Mesenchymal stem cell (in vitro differentiated cells and primary cell): ENCODE measurements around the gene ZGPAT.

Source experiments
- DNase-seq: peaks from one replicate; pipeline ENCODE4 v3.0.0-alpha.2; 2013
- H2AFZ ChIP-seq: one replicate; pipeline ENCODE4 v1.6.1; 2013; ENCODE audit warnings: low read depth, mild to moderate bottlenecking, control low read depth, inconsistent platforms, low read length, moderate library complexity
- H2AK5ac ChIP-seq: 2 replicates; pipeline ENCODE4 v1.6.1; 2013; ENCODE audit warnings: low read length, moderate library complexity, mild to moderate bottlenecking, inconsistent platforms; ENCODE audit not compliant: severe bottlenecking
- H2BK120ac ChIP-seq: one replicate; pipeline ENCODE4 v1.6.1; 2013; ENCODE audit warnings: low read depth, mild to moderate bottlenecking, inconsistent platforms, low read length, moderate library complexity
- H2BK12ac ChIP-seq, 2 experiments: one replicate each; pipeline ENCODE4 v1.6.1; 2013; ENCODE audit warnings: inconsistent platforms in 2 of 2, low read length in 2 of 2, mild to moderate bottlenecking in 2 of 2, moderate library complexity in 2 of 2, control low read depth in 1 of 2
- H2BK15ac ChIP-seq: one replicate; pipeline ENCODE4 v1.6.1; 2013; ENCODE audit warnings: mild to moderate bottlenecking, low read depth, inconsistent platforms; ENCODE audit not compliant: poor library complexity, severe bottlenecking
- H2BK5ac ChIP-seq: 2 replicates; pipeline ENCODE4 v1.6.1; 2013; ENCODE audit warnings: low read depth, mild to moderate bottlenecking, low read length, control low read depth, inconsistent platforms; ENCODE audit not compliant: poor library complexity, severe bottlenecking
- H3K14ac ChIP-seq, 2 experiments: one replicate each; pipeline ENCODE4 v1.6.1; 2013; ENCODE audit warnings: inconsistent platforms in 2 of 2, low read length in 2 of 2, control low read depth in 1 of 2, mild to moderate bottlenecking in 1 of 2, moderate library complexity in 1 of 2
- H3K18ac ChIP-seq, 2 experiments: one replicate each; pipeline ENCODE4 v1.6.1; 2013; ENCODE audit warnings: inconsistent platforms in 2 of 2, low read length in 2 of 2, control low read depth in 1 of 2, low read depth in 1 of 2, mild to moderate bottlenecking in 1 of 2
- H3K23ac ChIP-seq, 2 experiments: one replicate each; pipeline ENCODE4 v1.6.1; 2013; ENCODE audit warnings: inconsistent platforms in 2 of 2, low read length in 2 of 2, mild to moderate bottlenecking in 2 of 2, moderate library complexity in 2 of 2, control low read depth in 1 of 2
- H3K27ac ChIP-seq: 2 replicates; pipeline ENCODE4 v1.5.1; 2013; ENCODE audit warnings: mild to moderate bottlenecking, moderate library complexity, low read length, control low read depth, inconsistent platforms; ENCODE audit not compliant: poor library complexity, severe bottlenecking
- H3K27me3 ChIP-seq, 2 experiments: 2 replicates each; pipeline versions ENCODE4 v1.6.1 to v1.7.0; 2013; ENCODE audit warnings: low read length in 2 of 2, mild to moderate bottlenecking in 2 of 2, moderate library complexity in 2 of 2, control low read depth in 1 of 2, inconsistent platforms in 1 of 2; ENCODE audit not compliant: control insufficient read depth in 1 of 2, insufficient read depth in 1 of 2
- H3K36me3 ChIP-seq, 2 experiments: 2 replicates each; pipeline versions ENCODE4 v1.6.1 to v1.7.0; 2013; ENCODE audit warnings: low read length in 2 of 2, control low read depth in 1 of 2, inconsistent platforms in 1 of 2, low read depth in 1 of 2, mild to moderate bottlenecking in 1 of 2; ENCODE audit not compliant: insufficient read depth in 2 of 2, control insufficient read depth in 1 of 2
- H3K4ac ChIP-seq, 2 experiments: one replicate each; pipeline ENCODE4 v1.6.1; 2013; ENCODE audit warnings: inconsistent platforms in 2 of 2, low read length in 2 of 2, mild to moderate bottlenecking in 2 of 2, moderate library complexity in 2 of 2, control low read depth in 1 of 2, low read depth in 1 of 2
- H3K4me1 ChIP-seq: 2 replicates; pipeline ENCODE4 v1.6.1; 2013; ENCODE audit warnings: low read depth, low read length, control low read depth; ENCODE audit not compliant: control insufficient read depth, insufficient read depth
- H3K4me2 ChIP-seq: 2 replicates; pipeline ENCODE4 v1.6.1; 2013; ENCODE audit warnings: low read length, mild to moderate bottlenecking, inconsistent platforms; ENCODE audit not compliant: poor library complexity, severe bottlenecking
- H3K4me3 ChIP-seq, 2 experiments: 2 replicates each; pipeline versions ENCODE4 v1.5.1 to v1.7.0; 2013; ENCODE audit warnings: low read length in 2 of 2, mild to moderate bottlenecking in 2 of 2, control low read depth in 1 of 2, low read depth in 1 of 2; ENCODE audit not compliant: insufficient read depth in 1 of 2
- H3K79me1 ChIP-seq: replicated peaks from 2 replicates; pipeline ENCODE4 v1.6.1; 2013; ENCODE audit warnings: mild to moderate bottlenecking, control low read depth, low read length, inconsistent platforms; ENCODE audit not compliant: poor library complexity, severe bottlenecking
- H3K9ac ChIP-seq: 2 replicates; pipeline ENCODE4 v1.7.0; 2013; ENCODE audit warnings: mild to moderate bottlenecking, low read length, moderate library complexity
- H3K9me3 ChIP-seq: 2 replicates; pipeline ENCODE4 v1.7.0; 2013; ENCODE audit warnings: mild to moderate bottlenecking, low read length; ENCODE audit not compliant: control insufficient read depth
- H4K8ac ChIP-seq: one replicate; pipeline ENCODE4 v1.6.1; 2013; ENCODE audit warnings: inconsistent platforms, mild to moderate bottlenecking, low read length, moderate library complexity
- H4K91ac ChIP-seq: one replicate; pipeline ENCODE4 v1.6.1; 2013; ENCODE audit warnings: mild to moderate bottlenecking, low read length, inconsistent platforms
- WGBS: methylation state at CpG from one replicate; pipeline ENCODE4 v1.1.7; 2013; ENCODE audit warnings: mixed read lengths; 5-methylcytosine and 5-hydroxymethylcytosine counted together

Gene ZGPAT

GRCh38 chr20:63696306-63696627 lies 11.6 kb upstream of the ZGPAT start:
- WGBS, result 45% methylated on average over 5 of the region's 6 CpGs
- H3K27ac ChIP-seq, result no peak overlapping the region

GRCh38 chr20:63696628-63697356 lies 11.0 kb upstream of the ZGPAT start, which contains the start of gene TNFRSF6B:
Gene TNFRSF6B, plus strand, starts transcription at chr20:63696652. Its CDS starts 116 bp downstream, at chr20:63696768.
- Histone ChIP-seq H3K4me1 (peaks cover 68% of the 10 kb centered on the region), H2BK12ac (peak within 1 kb of the TSS; percentile 75 to 80), H2BK15ac (no peak within 1 kb of the TSS), H3K14ac (peak within 1 kb of the TSS in 1 of 2 experiments; percentile 86), H3K18ac (peak within 1 kb of the TSS; percentile 88 to 93), H3K27me3 (no peaks in the 10 kb centered on the region), H3K4ac (peak within 1 kb of the TSS; percentile 63 to 93), H3K36me3 (peaks cover 9 to 64% of the 10 kb centered on the region in 2 experiments), H3K4me3 (peak within 1 kb of the TSS; percentile 59 to 64), H4K8ac (peak within 1 kb of the TSS; percentile 74), H3K27ac (peak within 1 kb of the TSS; percentile 6), H2AK5ac (peak within 1 kb of the TSS; percentile 21), H2AFZ (no peak within 1 kb of the TSS), H3K79me1 (peaks cover 19% of the 10 kb centered on the region), H2BK5ac (no peak within 1 kb of the TSS), H3K4me2 (peak within 1 kb of the TSS; percentile 48), H4K91ac (peak within 1 kb of the TSS; percentile 83), H2BK120ac (peak within 1 kb of the TSS; percentile 35), H3K9me3 (no peaks in the 10 kb centered on the region), H3K23ac (peak within 1 kb of the TSS in 1 of 2 experiments; percentile 37), H3K9ac (peak within 1 kb of the TSS; percentile 32)
- 55% methylated on average over 51 of the region's 52 CpGs for WGBS
- DNase-seq, result peak; percentile 33

More at GRCh38 chr20:63696306-63696627, 11.6 kb upstream of the ZGPAT start:
- Histone ChIP-seq H2AK5ac (no peak overlapping the region), H3K9ac (peak overlapping the region; percentile 32), H3K36me3 (peaks cover 10 to 59% of the 10 kb centered on the region in 2 experiments), H2BK5ac (no peak overlapping the region), H2BK12ac (peak overlapping the region; percentile 31 to 80), H2BK15ac (no peak overlapping the region), H3K79me1 (peaks cover 17% of the 10 kb centered on the region), H3K4me1 (peaks cover 67% of the 10 kb centered on the region), H4K91ac (peak overlapping the region; percentile 83), H2BK120ac (peak overlapping the region; percentile 0), H3K4ac (peak overlapping the region in 1 of 2 experiments; percentile 57), H2AFZ (no peak overlapping the region), H3K4me2 (no peak overlapping the region), H3K4me3 (no peak overlapping the region), H3K27me3 (no peaks in the 10 kb centered on the region), H3K23ac (no peak overlapping the region), H4K8ac (peak overlapping the region; percentile 74), H3K14ac (peak overlapping the region in 1 of 2 experiments; percentile 61), H3K18ac (peak overlapping the region; percentile 88 to 93), H3K9me3 (no peaks in the 10 kb centered on the region)
- DNase-seq, result no peak

- DNase-seq, result no peak
- Histone ChIP-seq H2BK15ac (no peak overlapping the region), H4K8ac (peak overlapping the region; percentile 63), H2BK12ac (peak overlapping the region in 1 of 2 experiments; percentile 80), H4K91ac (peak overlapping the region; percentile 60), H2AK5ac (peak overlapping the region; percentile 1), H3K4me1 (peaks cover 71% of the 10 kb centered on the region), H3K4me2 (peak overlapping the region; percentile 48), H3K4me3 (peak overlapping the region; percentile 59 to 64), H3K14ac (peak overlapping the region in 1 of 2 experiments; percentile 8), H2AFZ (no peak overlapping the region), H3K9me3 (no peaks in the 10 kb centered on the region), H3K18ac (peak overlapping the region; percentile 72 to 93), H3K36me3 (peaks cover 6 to 67% of the 10 kb centered on the region in 2 experiments), H3K9ac (peak overlapping the region; percentile 29), H3K27me3 (no peaks in the 10 kb centered on the region), H3K79me1 (peaks cover 23% of the 10 kb centered on the region), H2BK120ac (no peak overlapping the region), H3K23ac (no peak overlapping the region), H2BK5ac (no peak overlapping the region), H3K4ac (peak overlapping the region; percentile 63 to 93), H3K27ac (peak overlapping the region; percentile 6)
- 84% methylated on average over 7 of the region's 7 CpGs for WGBS
Measured at GRCh38 chr20:63697357-63697867, 10.4 kb upstream of the ZGPAT start.

- WGBS, result 85% methylated on average over 36 of the region's 40 CpGs
- Histone ChIP-seq H2BK120ac (peak overlapping the region; percentile 11), H3K4me2 (peak overlapping the region; percentile 48), H3K9ac (peak overlapping the region; percentile 70), H3K4me3 (peak overlapping the region in 1 of 2 experiments; percentile 59), H3K4me1 (peaks cover 71% of the 10 kb centered on the region), H2BK15ac (peak overlapping the region; percentile 89), H2AFZ (no peak overlapping the region), H3K4ac (peak overlapping the region; percentile 40 to 93), H3K27ac (peak overlapping the region; percentile 90), H3K14ac (peak overlapping the region in 1 of 2 experiments; percentile 35), H3K36me3 (peaks cover 6 to 67% of the 10 kb centered on the region in 2 experiments), H4K91ac (peak overlapping the region; percentile 60), H4K8ac (no peak overlapping the region), H3K23ac (no peak overlapping the region), H2BK5ac (peak overlapping the region; percentile 21), H3K18ac (peak overlapping the region; percentile 30 to 34), H2AK5ac (peak overlapping the region; percentile 45), H3K79me1 (peaks cover 25% of the 10 kb centered on the region), H3K9me3 (no peaks in the 10 kb centered on the region), H3K27me3 (no peaks in the 10 kb centered on the region), H2BK12ac (peak overlapping the region; percentile 69 to 75)
- DNase-seq, result no peak
Measured at GRCh38 chr20:63697868-63698545, 9.8 kb upstream of the ZGPAT start.
